ENCODE data around the gene MAP1B.

MAP1B gene

GRCh38 chr5:72252574-72253155 lies 145.4 kb downstream of the MAP1B start:
- DNase-seq (ENCODE audit: low read depth) = no peak

DNA sequence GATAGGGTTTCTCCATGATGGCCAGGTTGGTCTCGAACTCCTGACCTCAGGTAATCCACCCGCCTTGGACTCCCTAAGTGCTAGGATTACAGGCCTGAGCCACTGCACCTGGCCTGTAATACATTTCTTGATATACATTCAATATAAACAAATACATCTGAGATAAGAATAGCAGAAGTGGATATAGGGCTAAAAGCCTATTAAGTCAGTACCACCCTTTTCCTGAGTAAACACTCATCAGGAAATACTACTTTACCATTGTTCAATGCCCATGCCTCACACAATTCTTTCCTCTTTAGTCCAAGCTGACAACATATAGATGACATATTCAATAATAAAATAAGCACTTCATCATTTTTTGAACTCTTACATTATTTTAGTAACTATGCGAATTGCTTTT lies 148.0 kb downstream of the MAP1B start:
- no peak for DNase-seq (ENCODE audit: low read depth)

- no peak for DNase-seq (ENCODE audit: low read depth)
Observed at GRCh38 chr5:72255670-72256069, 148.4 kb downstream of the MAP1B start.

DNA sequence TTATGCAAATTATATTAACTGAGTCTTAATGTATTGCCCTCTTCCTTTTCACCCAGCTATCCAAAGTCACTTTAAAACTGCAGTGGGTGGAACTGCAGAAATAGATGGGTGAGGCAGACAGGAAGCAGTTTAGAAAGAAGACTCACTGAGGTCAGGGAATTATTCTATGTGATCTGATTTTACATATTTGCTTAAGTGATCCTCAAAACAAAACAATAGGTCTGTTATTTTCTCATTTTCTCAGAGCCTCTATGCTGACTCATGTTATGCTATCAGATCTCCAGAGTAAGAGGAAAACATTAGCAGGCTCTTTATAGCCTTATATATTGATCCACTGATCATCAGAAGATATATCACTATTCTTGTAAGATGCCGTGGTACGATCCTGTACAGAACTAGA lies 149.3 kb downstream of the MAP1B start:
- no peak for DNase-seq (ENCODE audit: low read depth)
